HG02759 (cell line): Measurements from ENCODE around the gene RYR1.
"Not testable (repeated sequence)": the region's sequence is repeated elsewhere in the genome, so short reads cannot be mapped to it uniquely, and the experiment has no call there.

Source experiments
- ATAC-seq: cut with Tn5 transposase; IDR thresholded peaks from one replicate; pipeline ENCODE4 v1.9.1; 2021; ENCODE audit warnings: mild to moderate bottlenecking, moderate library complexity; ENCODE audit not compliant: unreplicated experiment

RYR1 gene

DNA sequence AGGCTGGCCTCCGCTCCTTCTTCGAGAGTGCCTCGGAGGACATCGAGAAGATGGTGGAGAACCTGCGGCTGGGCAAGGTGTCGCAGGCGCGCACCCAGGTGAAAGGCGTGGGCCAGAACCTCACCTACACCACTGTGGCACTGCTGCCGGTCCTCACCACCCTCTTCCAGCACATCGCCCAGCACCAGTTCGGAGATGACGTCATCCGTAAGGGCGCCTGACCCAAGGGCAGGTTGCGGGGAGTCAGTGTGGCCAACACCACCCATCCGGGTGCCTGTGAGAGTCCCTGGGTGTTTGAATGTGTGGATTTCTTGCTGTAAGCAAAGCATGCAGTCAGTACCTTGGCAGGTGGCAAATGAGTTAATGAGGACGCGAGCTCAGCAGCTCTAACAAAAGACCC lies 78.8 kb downstream of the RYR1 start:
- ATAC-seq, result no peak

DNA sequence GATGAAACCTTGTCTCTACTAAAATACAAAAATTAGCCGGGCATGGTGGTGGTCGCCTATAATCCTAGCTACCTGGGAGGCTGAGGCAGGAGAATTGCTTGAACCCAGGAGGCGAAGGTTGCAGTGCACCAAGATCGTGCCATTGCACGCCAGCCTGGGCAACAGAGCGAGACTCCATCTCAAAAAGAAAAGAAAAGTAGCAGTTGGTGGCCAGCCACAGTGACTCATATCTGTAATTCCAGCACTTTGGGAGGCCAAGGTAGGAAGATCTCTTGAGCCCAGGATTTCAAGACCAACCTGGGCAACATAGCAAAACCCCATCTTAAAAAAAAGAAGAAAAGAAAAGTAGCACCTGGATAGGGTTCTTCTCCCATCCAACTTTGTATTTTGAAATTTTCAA lies 79.7 kb downstream of the RYR1 start:
- ATAC-seq, result not testable (repeated sequence)

DNA sequence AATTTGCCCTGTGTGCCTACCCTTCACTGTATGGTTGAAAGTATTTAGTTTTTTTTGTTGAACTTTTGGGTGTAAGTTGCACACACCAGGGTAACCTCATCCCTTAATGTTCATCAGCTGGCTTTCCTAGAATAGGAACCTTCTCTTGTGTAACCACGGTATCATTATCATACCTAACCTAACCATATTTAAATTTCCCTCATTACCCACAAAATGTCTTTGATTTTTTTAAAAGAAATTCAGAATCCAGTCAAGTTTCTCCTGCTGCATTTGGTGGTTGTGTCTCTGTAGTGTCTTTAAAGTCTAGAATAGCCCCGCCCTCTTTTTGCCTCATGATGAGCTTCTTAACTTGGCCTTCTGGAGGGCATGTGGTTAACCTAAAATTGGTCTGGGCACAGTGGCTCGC lies 80.3 kb downstream of the RYR1 start:
- ATAC-seq, result no peak

- no peak for ATAC-seq
These were observed 81.5 kb downstream of the RYR1 start for GRCh38 chr19:38514812-38515633.

- ATAC-seq, result no peak
These were observed 82.4 kb downstream of the RYR1 start for GRCh38 chr19:38515896-38516295.

GRCh38 chr19:38516802-38517201 lies 83.3 kb downstream of the RYR1 start:
- no peak for ATAC-seq

DNA sequence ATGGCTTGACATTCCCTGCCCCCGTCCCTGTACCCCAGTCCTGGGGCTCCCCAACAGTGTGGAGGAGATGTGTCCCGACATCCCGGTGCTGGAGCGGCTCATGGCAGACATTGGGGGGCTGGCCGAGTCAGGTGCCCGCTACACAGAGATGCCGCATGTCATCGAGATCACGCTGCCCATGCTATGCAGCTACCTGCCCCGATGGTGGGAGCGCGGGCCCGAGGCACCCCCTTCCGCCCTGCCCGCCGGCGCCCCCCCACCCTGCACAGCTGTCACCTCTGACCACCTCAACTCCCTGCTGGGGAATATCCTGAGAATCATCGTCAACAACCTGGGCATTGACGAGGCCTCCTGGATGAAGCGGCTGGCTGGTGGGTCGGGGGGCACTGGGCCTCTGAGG lies 83.8 kb downstream of the RYR1 start:
- no peak for ATAC-seq

GRCh38 chr19:38517980-38518379 lies 84.5 kb downstream of the RYR1 start:
- ATAC-seq, result not testable (repeated sequence)

- no peak for ATAC-seq
These were observed 85.7 kb downstream of the RYR1 start for GRCh38 chr19:38519168-38519567.

DNA sequence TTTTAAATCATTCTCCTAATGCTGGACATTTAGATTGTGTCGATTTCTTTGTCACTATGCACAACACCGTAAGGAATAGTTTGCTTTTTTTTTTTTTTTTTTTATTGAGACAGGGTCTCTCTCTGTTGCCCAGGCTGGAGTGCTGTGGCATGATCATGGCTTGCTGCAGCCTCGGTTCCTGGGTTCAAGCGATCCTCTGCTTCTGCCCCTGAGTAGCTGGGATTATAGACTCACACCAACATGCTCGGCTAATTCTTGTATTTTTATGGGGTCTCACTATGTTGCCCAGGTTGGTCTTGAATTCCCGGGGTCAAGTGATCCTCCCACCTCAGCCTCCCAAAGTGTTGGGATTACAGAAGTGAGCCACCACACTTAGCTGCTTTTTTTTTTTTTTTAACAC lies 86.5 kb downstream of the RYR1 start:
- ATAC-seq, result no peak

- ATAC-seq, result no peak
These were observed 89.4 kb downstream of the RYR1 start for GRCh38 chr19:38522915-38523314.

GRCh38 chr19:38523319-38523718 lies 89.8 kb downstream of the RYR1 start:
- ATAC-seq, result no peak

DNA sequence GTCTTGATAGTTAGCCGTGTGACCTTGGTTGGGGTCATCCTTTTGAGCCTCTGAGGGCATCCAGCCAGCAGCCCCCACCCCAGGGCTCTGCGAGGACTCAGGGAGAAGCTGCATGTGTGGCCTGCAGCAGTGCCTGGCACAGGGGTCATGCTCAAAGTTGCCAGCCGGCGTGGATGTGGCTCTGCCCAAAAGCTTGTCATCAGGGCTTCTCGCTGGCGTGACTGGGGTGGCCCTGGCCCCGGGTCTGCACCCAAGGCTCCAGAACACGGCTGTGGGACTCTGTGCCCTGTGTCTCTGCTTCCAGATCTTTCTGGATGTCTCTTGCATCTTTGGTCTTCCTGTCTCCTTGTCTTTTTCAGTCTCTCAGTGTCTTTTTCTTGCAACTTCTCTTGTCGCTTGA lies 90.9 kb downstream of the RYR1 start:
- no peak for ATAC-seq

GRCh38 chr19:38524994-38525634 lies 91.6 kb downstream of the RYR1 start:
- ATAC-seq, result no peak

DNA sequence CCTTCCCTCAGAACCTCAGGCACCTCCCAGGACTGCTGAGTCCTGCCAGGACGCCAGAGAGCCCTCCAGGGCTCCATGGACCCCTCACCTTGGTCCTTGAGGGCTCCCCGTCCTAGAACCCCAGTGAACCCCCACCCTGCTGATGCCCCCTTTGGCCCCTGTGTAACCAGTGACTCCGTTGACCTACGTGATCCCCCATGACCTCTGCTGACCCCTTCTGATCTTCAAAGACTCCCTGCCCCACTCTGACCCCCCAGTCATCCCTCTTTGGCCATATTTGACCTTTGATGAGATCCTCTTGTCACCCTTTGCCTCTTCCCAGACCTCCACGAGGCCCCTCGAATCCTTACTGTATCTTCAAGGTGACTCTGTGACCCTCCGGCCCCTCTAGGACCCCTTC lies 92.9 kb downstream of the RYR1 start:
- ATAC-seq, result no peak

DNA sequence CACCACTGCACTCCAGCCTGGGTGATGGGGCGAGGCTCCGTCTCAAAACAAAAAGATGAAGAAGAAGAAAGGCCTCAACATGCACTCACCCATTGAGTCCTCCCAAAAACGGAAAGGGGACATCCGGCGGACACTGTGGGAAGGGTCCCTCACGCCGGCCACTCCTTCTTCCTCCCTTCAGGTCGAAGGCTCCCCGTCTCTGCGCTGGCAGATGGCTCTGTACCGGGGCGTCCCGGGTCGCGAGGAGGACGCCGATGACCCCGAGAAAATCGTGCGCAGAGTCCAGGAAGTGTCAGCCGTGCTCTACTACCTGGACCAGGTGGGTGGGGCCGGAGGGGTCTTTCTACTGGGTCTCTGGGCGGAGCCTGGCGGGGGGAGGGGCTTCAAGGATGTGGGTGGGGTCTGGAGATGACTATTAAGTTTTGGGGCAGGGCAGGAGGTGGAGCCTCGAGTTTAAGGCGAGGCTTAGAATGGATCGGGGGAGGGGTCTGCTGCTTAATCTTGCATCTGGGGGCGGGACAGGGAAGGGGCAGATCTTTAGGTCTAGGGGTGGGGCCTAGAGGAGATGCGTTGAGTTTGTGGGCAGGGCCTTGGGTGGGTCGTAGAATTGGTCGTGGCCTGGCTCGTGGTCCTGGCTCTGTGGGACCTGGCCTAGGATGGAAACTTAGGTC lies 94.1 kb downstream of the RYR1 start:
- ATAC-seq, result no peak

GRCh38 chr19:38528213-38528755 lies 94.8 kb downstream of the RYR1 start:
- no peak for ATAC-seq

DNA sequence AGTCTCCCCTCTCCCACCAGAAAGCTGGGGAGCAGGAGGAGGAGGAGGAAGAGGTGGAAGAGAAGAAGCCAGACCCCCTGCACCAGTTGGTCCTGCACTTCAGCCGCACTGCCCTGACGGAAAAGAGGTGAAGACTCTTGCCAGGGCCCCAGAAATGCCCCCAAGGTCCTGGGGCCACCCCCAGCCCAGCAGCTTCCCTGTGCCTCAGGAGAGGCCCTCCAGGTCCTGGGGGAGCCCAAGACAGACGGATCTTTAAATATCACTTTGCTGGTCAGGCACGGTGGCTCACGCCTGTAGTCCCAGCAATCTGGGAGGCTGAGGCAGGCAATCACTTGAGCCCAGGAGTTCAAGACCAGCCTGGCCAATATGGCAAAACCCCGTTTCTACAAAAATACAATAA lies 95.4 kb downstream of the RYR1 start:
- no peak for ATAC-seq

- no peak for ATAC-seq
These were observed 98.0 kb downstream of the RYR1 start for GRCh38 chr19:38531515-38531914.

DNA sequence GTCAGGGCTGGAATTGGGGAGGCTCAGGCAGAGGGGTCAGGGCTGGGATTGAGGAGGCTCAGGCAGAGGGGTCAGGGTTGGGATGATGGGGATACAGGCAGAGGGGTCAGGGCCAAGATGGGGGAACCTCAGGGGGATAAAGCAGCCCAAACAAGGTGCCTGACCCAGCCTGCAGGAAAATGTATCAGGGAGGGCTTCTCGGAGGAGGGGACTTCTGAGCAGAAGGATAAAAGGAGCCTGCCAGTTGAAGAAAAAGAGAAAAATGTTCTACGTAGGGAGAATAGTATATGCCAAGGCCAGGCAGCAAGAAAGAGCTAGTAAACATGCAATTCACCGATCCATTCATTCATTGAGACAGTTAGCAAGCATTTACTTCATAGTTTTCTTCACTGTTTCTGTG lies 99.4 kb downstream of the RYR1 start:
- no peak for ATAC-seq

- ATAC-seq, result no peak
These were observed 101.1 kb downstream of the RYR1 start for GRCh38 chr19:38534574-38534973.

GRCh38 chr19:38535212-38535611 lies 101.7 kb downstream of the RYR1 start:
- no peak for ATAC-seq
